Measurements from ENCODE around the gene FAM234A.

Gene FAM234A

DNA sequence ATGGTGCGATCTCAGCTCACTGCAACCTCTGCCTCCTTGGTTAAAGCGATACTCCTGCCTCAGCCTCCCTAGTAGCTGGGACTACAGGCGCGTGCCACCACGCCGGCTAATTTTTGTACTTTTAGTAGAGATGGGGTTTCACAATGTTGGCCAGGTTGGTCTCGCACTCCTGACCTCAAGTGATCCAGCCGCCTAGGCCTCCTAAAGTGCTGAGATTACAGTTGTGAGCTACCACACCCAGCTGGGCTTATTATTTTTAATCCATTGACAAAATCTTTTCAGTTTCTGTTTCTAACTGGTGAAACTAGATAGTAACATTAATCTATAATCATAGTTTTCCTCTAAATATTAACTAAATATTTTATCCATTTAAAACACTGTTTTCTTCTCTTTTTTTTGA, 5.9 kb downstream of the FAM234A start:
- TF ChIP-seq, protein P1, sequence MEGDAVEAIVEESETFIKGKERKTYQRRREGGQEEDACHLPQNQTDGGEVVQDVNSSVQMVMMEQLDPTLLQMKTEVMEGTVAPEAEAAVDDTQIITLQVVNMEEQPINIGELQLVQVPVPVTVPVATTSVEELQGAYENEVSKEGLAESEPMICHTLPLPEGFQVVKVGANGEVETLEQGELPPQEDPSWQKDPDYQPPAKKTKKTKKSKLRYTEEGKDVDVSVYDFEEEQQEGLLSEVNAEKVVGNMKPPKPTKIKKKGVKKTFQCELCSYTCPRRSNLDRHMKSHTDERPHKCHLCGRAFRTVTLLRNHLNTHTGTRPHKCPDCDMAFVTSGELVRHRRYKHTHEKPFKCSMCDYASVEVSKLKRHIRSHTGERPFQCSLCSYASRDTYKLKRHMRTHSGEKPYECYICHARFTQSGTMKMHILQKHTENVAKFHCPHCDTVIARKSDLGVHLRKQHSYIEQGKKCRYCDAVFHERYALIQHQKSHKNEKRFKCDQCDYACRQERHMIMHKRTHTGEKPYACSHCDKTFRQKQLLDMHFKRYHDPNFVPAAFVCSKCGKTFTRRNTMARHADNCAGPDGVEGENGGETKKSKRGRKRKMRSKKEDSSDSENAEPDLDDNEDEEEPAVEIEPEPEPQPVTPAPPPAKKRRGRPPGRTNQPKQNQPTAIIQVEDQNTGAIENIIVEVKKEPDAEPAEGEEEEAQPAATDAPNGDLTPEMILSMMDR (conservative IDR thresholded peaks at IDR 0.05; ENCODE audit: low read length) = no peak
- no peak for DNase-seq (ENCODE audit: low read depth)
- H3K4me3 ChIP-seq (ENCODE audit: low read length) = no peak overlapping the region

DNA sequence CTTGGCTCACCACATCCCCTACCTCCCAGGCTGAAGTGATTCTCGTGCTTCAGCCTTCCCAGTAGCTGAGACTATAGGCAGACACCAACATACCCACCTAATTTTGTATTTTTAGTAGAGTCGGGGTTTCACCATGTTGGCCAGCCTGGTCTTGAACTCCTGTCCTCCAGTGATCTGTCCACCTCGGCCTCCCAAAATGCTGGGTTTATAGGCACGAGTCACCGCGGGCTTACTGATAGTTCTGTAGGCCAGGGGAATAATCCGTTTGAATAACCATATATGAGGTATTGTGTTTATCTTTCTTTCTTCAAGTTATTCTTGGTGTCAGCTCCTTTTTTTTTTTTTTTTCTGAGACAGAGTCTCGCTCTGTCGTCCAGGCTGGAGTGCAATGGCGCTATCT, 7.7 kb downstream of the FAM234A start:
- H3K4me3 ChIP-seq (ENCODE audit: low read length) = no peak overlapping the region
- TF ChIP-seq, protein P1 (conservative IDR thresholded peaks at IDR 0.05; ENCODE audit: low read length) = no peak
- DNase-seq (ENCODE audit: low read depth) = no peak

DNA sequence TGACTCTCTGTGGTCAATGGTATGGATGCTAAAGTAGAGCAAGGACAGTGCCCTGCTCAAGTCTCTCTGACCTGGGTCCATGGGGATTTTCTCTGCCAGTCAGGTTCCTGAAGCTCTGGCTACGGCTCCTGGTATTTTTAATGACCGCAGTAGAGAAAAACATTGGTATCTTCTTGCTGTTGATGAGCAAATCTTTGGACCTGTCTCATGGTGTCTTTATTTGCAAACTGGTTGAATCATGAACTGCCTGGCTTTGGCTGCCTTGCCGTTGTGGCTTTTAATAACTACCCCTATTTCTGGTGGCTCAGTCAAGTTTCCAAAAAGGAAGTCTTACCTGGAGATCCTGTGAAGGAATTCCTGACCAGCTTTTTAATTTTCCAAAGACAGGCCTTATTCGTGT, 8.7 kb downstream of the FAM234A start:
- no peak overlapping the region for H3K4me3 ChIP-seq (ENCODE audit: low read length)
- no peak for DNase-seq (ENCODE audit: low read depth)
- TF ChIP-seq, protein P1 (conservative IDR thresholded peaks at IDR 0.05; ENCODE audit: low read length) = no peak

DNA sequence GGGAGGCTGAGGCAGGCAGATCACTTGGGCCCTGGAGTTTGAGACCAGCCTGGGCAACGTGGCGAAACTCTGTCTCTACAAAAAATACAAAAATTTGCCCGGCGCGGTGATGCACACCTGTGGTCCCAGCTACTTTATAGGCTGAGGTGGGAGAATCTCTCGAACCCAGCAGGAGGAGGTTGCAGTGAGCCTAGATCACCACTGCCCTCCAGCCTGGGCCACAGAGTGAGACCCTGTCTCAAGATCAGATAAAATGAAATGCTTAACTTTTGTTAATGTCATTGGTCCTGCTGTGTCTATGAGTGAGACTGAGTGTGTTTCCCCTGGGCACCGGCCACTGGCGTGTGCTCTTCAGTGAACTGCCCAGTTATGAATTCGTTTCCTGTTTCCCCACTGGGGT, 10.5 kb downstream of the FAM234A start:
- no peak for DNase-seq (ENCODE audit: low read depth)
- no peak overlapping the region for H3K4me3 ChIP-seq (ENCODE audit: low read length)
- TF ChIP-seq, protein P1 (conservative IDR thresholded peaks at IDR 0.05; ENCODE audit: low read length) = no peak

DNA sequence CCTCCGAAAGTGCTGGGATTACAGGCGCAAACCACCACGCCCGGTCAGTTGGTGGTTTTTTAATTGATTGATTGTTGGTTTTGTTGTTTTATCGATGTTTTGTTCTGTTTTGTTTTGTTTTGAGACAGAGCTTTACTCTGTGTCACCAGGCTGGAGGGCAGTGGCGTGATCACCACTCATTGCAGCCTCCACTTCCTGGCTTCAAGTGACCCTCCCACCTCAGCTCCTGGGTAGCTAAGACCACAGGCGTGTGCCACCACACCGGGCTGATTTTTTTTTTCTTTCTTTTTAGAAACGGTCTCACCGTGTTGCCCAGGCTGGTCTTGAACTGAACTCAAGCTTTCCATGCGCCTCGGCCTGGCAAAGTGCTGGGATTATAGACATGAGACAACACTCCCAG, 12.4 kb downstream of the FAM234A start:
- TF ChIP-seq, protein P1 (conservative IDR thresholded peaks at IDR 0.05; ENCODE audit: low read length) = no peak
- no peak for DNase-seq (ENCODE audit: low read depth)

DNA sequence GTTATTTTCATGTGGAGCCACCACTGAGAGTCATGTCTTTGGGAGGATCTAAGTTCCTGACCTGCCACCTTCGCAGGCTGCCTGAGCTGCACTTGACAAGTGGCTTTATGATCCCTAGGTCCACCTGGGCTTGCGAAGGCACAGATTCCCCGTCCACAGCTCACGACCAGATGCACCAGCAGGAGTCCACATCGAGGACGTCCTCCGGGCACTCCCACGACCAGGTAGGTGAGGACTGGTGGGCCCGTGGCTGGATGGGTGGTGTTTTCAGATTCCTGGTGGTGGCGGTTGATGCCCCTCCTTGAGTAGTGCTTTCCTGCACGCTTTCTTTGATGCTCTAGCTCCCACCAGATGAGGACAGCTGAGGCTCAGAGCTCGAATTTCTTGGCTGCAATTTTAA, 14.8 kb downstream of the FAM234A start:
- DNase-seq (ENCODE audit: low read depth) = no peak
- H3K4me3 ChIP-seq (ENCODE audit: low read length) = no peak overlapping the region
- TF ChIP-seq, protein P1 (conservative IDR thresholded peaks at IDR 0.05; ENCODE audit: low read length) = no peak

More for the DNA sequence above, 12.4 kb downstream of the FAM234A start:
- H3K4me3 ChIP-seq (ENCODE audit: low read length) = no peak overlapping the region

DNA sequence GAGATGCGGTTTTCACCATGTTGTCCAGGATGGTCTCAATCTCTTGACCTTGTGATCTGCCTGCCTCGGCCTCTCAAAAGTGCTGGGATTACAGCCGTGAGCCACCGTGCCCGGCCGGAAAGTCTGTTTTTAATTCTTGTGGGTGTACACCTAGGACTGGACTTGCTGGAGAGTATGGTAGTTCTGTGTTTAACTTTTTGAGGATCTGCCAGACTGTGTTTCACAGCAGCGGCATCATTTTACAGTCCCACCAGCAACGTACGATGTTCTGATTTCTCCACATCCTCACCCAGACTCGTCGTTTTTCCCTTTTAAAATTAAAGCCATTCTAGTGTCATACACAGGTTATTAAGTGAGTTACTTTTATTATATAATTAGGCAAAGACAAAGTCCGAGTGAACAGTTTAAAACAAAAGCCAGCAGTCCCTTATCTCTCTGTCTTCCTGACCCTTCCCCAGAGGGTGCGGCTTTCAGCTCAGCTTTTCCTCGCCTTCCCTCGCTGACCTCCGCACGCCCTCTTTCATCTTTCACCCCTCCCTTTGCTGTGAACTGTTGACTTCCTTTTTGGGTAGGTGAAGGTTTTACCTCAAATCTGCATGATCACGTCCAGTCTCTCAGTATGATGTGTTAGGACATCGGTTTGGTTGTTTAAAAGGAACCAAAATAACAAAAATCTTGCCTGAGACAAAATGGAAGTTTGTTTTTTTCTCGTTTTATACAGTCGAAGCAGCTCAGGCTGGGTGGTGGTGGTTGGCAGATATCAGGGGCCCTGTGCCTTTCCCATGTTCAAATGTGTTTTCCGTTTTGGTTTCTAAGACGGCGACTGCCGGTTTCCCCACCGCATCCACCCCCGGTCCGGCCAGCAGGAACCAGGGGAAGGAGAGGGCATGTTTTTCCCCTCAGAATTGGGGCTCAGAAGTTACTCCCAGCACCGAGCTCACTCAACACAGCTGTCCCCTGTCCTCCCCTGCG, 18.0 kb downstream of the FAM234A start:
- no peak overlapping the region for H3K4me3 ChIP-seq (ENCODE audit: low read length)
- TF ChIP-seq, protein P1 (conservative IDR thresholded peaks at IDR 0.05; ENCODE audit: low read length) = no peak

More for the DNA sequence above, 18.0 kb downstream of the FAM234A start:
- DNase-seq (ENCODE audit: low read depth) = no peak

All from AG10803 (cell line).